Endothelial cell of umbilical vein (primary cell): ENCODE data around the gene HCAR3. TPM values are rescaled to one million over a fixed set of nuclear protein-coding genes. Genes with fewer than 3 reads are reported as not detected.

ENCODE experiments used
- BruUV-seq: library from RNA; stranded (reverse); fragments of 400-500 nt; replicated peaks from 2 replicates; lab custom pipeline; 2021; lab: Mats Ljungman, UMichigan
- CTCF ChIA-PET: fragments of 300-600, 350-600 bp; sonication (Branson Sonifier 250); formaldehyde crosslinking; loops from one replicate; lab custom pipeline; 2021; ENCODE audit warnings: antibody characterized with exemption, inconsistent platforms; lab: Charles Lee
- POLR2A ChIA-PET: fragments of 300-600, 350-600 bp; sonication (Branson Sonifier 250); formaldehyde crosslinking; loops from one replicate; lab custom pipeline; 2021; ENCODE audit warnings: antibody characterized with exemption, inconsistent platforms; lab: Charles Lee
- DNase-seq: peaks from one replicate; pipeline ENCODE4 v3.0.0-alpha.2; 2011; ENCODE audit warnings: low read depth, low spot score
- FAIRE-seq: peaks from 2 replicates; lab custom pipeline; 2011; peaks lifted over from hg19 to GRCh38; lab: Jason Lieb, UNC
- H2AFZ ChIP-seq: 2 replicates; pipeline ENCODE4 v1.6.0; 2012; ENCODE audit warnings: low read depth, low read length, control low read depth, inconsistent platforms
- H3K27ac ChIP-seq: 2 replicates; pipeline ENCODE4 v1.5.1; 2011; ENCODE audit warnings: low read depth, mild to moderate bottlenecking, control low read depth, low read length, moderate library complexity; ENCODE audit not compliant: insufficient read depth
- H3K27me3 ChIP-seq, 2 experiments: 2 replicates each; pipeline versions ENCODE4 v1.6.0 to v1.6.1; 2011; ENCODE audit warnings: low read length in 2 of 2, mixed read lengths in 1 of 2; ENCODE audit not compliant: control insufficient read depth in 2 of 2, insufficient read depth in 2 of 2
- H3K36me3 ChIP-seq, 2 experiments: 2 replicates in 1 of 2; 3 replicates in 1 of 2; pipeline ENCODE4 v1.5.1; 2011; ENCODE audit warnings: low read length in 2 of 2, mild to moderate bottlenecking in 1 of 2, moderate library complexity in 1 of 2; ENCODE audit not compliant: control insufficient read depth in 2 of 2, insufficient read depth in 2 of 2; ENCODE audit errors: extremely low read depth in 1 of 2
- H3K4me1 ChIP-seq: 3 replicates; pipeline ENCODE4 v1.5.1; 2011; ENCODE audit warnings: mild to moderate bottlenecking, low read length; ENCODE audit not compliant: control insufficient read depth, insufficient read depth; ENCODE audit errors: extremely low read depth
- H3K4me2 ChIP-seq: 2 replicates; pipeline ENCODE4 v1.6.1; 2011; ENCODE audit warnings: low read length, control low read depth, mixed read lengths; ENCODE audit not compliant: insufficient read depth
- H3K4me3 ChIP-seq, 3 experiments: fragments of 200-600 bp in 1 of 3; sonication (generic), shearing (Covaris generic) in 1 of 3; replicated peaks in 1 of 3; 2 replicates each; pipeline ENCODE4 v1.5.1; 2011 to 2016; ENCODE audit warnings: control low read depth in 3 of 3, low read length in 3 of 3, mild to moderate bottlenecking in 2 of 3, inconsistent platforms in 1 of 3, low read depth in 1 of 3, moderate library complexity in 1 of 3; ENCODE audit not compliant: insufficient read depth in 1 of 3
- H3K79me2 ChIP-seq: 2 replicates; pipeline ENCODE4 v1.6.0; 2012; ENCODE audit warnings: low read length, inconsistent platforms; ENCODE audit not compliant: control insufficient read depth, insufficient read depth
- H3K9ac ChIP-seq: replicated peaks from 2 replicates; pipeline ENCODE3; 2011; ENCODE audit warnings: low read length, control low read depth; ENCODE audit not compliant: insufficient read depth; ENCODE audit errors: extremely low read depth
- H3K9me1 ChIP-seq: replicated peaks from 3 replicates; pipeline ENCODE4 v1.6.0; 2011; ENCODE audit warnings: mild to moderate bottlenecking, low read length; ENCODE audit not compliant: control insufficient read depth, insufficient read depth; ENCODE audit errors: extremely low read depth
- H3K9me3 ChIP-seq: replicated peaks from 2 replicates; pipeline ENCODE4 v1.5.1; 2012; ENCODE audit warnings: low read length, inconsistent platforms; ENCODE audit not compliant: control insufficient read depth, insufficient read depth
- H4K20me1 ChIP-seq: replicated peaks from 2 replicates; pipeline ENCODE3; 2011; ENCODE audit warnings: mild to moderate bottlenecking, low read length; ENCODE audit not compliant: control insufficient read depth, insufficient read depth; ENCODE audit errors: extremely low read depth
- EZH2 ChIP-seq: IDR thresholded peaks from 2 replicates; pipeline ENCODE4 v1.6.1; 2012; ENCODE audit warnings: borderline replicate concordance, low read depth, mild to moderate bottlenecking, moderate library complexity, low read length, inconsistent platforms; ENCODE audit not compliant: severe bottlenecking
- FOS ChIP-seq: IDR thresholded peaks from 2 replicates; pipeline ENCODE4 v1.6.1; 2011; ENCODE audit warnings: mild to moderate bottlenecking, low read length, moderate library complexity, borderline replicate concordance; ENCODE audit not compliant: insufficient read depth
- GATA2 ChIP-seq: IDR thresholded peaks from 2 replicates; pipeline ENCODE4 v1.7.0; 2011; ENCODE audit warnings: low read depth, mild to moderate bottlenecking, moderate library complexity, mixed read lengths, low read length; ENCODE audit not compliant: insufficient read length, insufficient read depth
- JUN ChIP-seq: IDR thresholded peaks from 2 replicates; pipeline ENCODE4 v1.6.1; 2011; ENCODE audit warnings: borderline replicate concordance, low read depth; ENCODE audit not compliant: insufficient read length, insufficient read depth
- MYC ChIP-seq: IDR thresholded peaks from one replicate; pipeline ENCODE4 v1.6.1; 2011; ENCODE audit warnings: mild to moderate bottlenecking, low read depth, low read length
- POLR2A ChIP-seq: IDR thresholded peaks from 2 replicates; pipeline ENCODE4 v1.6.1; 2012; ENCODE audit warnings: low read depth, mild to moderate bottlenecking, control low read depth, low read length
- POLR2AphosphoS5 ChIP-seq: IDR thresholded peaks from 2 replicates; pipeline ENCODE4 v1.6.1; 2012; ENCODE audit warnings: low read depth, mild to moderate bottlenecking, control low read depth, low read length, moderate library complexity; ENCODE audit not compliant: insufficient read depth
- dilution Hi-C: fragments of 300-500 bp; cut with MboI; formaldehyde crosslinking; loops from one replicate; pipeline ENCODE4 v1.15.0; 2019; ENCODE audit warnings: low sequenced_read_pairs; ENCODE audit not compliant: extremely low pct_ligation_motif_present
- intact Hi-C: fragments of 100-400 bp; cut with micrococcal nuclease; formaldehyde crosslinking; loops from one replicate; pipeline ENCODE4 v1.10.0; 2022
- polyA plus RNA-seq, 4 experiments: library from polyadenylated mRNA; depleted of rRNA in 3 of 4; stranded (reverse) in 3 of 4; unstranded in 1 of 4; fragments of >200 nt; gene quantifications; 2 replicates each; pipeline versions ENCODE4 v1.2.1 to v1.2.3, GENCODE V29; 2011 to 2012; ENCODE audit warnings: missing spikeins in 1 of 4
- total RNA-seq: library from RNA; stranded (reverse); gene quantifications from 2 replicates; pipeline ENCODE4 v1.2.3, GENCODE V29; 2021
- TF ChIP-seq, protein P1 (sequence below), 2 donors: IDR thresholded peaks; 1 replicate in 1 of 2; 2 replicates in 1 of 2; pipeline ENCODE4 v1.5.1; 2011; ENCODE audit warnings: low read length in 2 of 2, mild to moderate bottlenecking in 2 of 2, moderate library complexity in 2 of 2, control low read depth in 1 of 2, inconsistent platforms in 1 of 2, low read depth in 1 of 2; ENCODE audit not compliant: insufficient read depth in 1 of 2; ENCODE audit errors: extremely low read depth in 1 of 2
- TF ChIP-seq, protein P2 (sequence below): IDR thresholded peaks from 2 replicates; pipeline ENCODE4 v1.6.1; 2011; ENCODE audit not compliant: insufficient read depth, insufficient read length

HCAR3 gene
- total and polyA plus RNA-seq, 2 donors (not counting 3 experiments of a cell fraction or from before 2014, with no cell fraction given), result 0.06 TPM; not detected in 1

DNA sequence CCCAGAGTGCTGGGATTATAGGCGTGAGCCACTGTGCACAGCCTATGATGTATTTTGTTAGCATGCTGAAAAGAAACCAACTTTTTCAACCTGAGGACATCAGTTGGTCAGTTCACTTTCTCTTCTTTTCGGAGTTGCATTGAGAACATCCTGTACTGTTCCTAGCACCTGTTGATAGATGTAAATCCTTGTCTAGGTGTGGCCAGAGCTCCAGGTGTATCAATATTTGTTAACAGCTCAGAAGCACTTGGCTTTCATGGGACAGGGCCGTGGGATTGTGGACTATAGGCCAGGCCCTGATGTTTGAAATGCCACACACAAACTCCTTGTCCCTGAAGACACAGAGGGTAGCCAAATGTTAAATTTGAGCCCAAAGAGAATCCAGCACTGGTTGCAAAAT, 28.3 kb downstream of the HCAR3 start:
- Histone ChIP-seq H3K36me3 (no peaks in the 10 kb centered on the region), H3K27me3 (no peaks in the 10 kb centered on the region), H3K4me2 (no peak overlapping the region), H3K27ac (no peak overlapping the region), H3K4me1 (no peaks in the 10 kb centered on the region), H3K9ac (no peak overlapping the region), H3K79me2 (no peaks in the 10 kb centered on the region), H3K9me3 (no peaks in the 10 kb centered on the region), H2AFZ (no peak overlapping the region), H3K9me1 (no peaks in the 10 kb centered on the region), H4K20me1 (no peaks in the 10 kb centered on the region), H3K4me3 (no peak overlapping the region)
- dilution Hi-C loops, result no loop called here
- POLR2A ChIA-PET, result interaction anchor here (0.5 kb wide), 1 partner anchor 87 kb away, joined by 4 read pairs; no protein-coding TSS in a partner anchor
- BruUV-seq, result no TSS peak
- TF ChIP-seq, protein P1, sequence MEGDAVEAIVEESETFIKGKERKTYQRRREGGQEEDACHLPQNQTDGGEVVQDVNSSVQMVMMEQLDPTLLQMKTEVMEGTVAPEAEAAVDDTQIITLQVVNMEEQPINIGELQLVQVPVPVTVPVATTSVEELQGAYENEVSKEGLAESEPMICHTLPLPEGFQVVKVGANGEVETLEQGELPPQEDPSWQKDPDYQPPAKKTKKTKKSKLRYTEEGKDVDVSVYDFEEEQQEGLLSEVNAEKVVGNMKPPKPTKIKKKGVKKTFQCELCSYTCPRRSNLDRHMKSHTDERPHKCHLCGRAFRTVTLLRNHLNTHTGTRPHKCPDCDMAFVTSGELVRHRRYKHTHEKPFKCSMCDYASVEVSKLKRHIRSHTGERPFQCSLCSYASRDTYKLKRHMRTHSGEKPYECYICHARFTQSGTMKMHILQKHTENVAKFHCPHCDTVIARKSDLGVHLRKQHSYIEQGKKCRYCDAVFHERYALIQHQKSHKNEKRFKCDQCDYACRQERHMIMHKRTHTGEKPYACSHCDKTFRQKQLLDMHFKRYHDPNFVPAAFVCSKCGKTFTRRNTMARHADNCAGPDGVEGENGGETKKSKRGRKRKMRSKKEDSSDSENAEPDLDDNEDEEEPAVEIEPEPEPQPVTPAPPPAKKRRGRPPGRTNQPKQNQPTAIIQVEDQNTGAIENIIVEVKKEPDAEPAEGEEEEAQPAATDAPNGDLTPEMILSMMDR (IDR thresholded peaks at IDR 0.05; ENCODE audit: extremely low read depth in 1 of 2, insufficient read depth in 1 of 2, low read depth in 1 of 2, low read length in 2 of 2), result no peak
- TF ChIP-seq MYC (no peak), JUN (no peak), FOS (no peak), POLR2AphosphoS5 (no peak), EZH2 (no peak), POLR2A (no peak), GATA2 (no peak)
- TF ChIP-seq, protein P2, sequence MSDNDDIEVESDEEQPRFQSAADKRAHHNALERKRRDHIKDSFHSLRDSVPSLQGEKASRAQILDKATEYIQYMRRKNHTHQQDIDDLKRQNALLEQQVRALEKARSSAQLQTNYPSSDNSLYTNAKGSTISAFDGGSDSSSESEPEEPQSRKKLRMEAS, result no peak
- DNase-seq (no peak), FAIRE-seq (no peak)
- CTCF ChIA-PET, result no interaction called here
- intact Hi-C loops, result no loop called here
